B cell (primary cell): Measurements from ENCODE around the gene PDE4A. TPM values are rescaled to one million over a fixed set of nuclear protein-coding genes. Genes with fewer than 3 reads are reported as not detected.

ENCODE experiments used
- ATAC-seq: fragments of 200-7000 bp; cut with Tn5 transposase; one replicate; pipeline ENCODE4 v1.10.0; 2021; ENCODE audit warnings: low read depth, mild to moderate bottlenecking, moderate number of reproducible peaks, moderate library complexity
- CTCF ChIA-PET: fragments of 350-600 bp; sonication (Branson Sonifier 250); formaldehyde crosslinking; loops from one replicate; lab custom pipeline; 2021; ENCODE audit warnings: antibody characterized with exemption, inconsistent platforms; lab: Charles Lee
- POLR2A ChIA-PET: fragments of 350-600 bp; sonication (Branson Sonifier 250); formaldehyde crosslinking; loops from one replicate; lab custom pipeline; 2021; ENCODE audit warnings: antibody characterized with exemption; lab: Charles Lee
- DNase-seq: peaks from one replicate; pipeline ENCODE4 v3.0.0; 2013
- H2AFZ ChIP-seq: 2 replicates; pipeline ENCODE4 v1.6.1; 2012; ENCODE audit warnings: mild to moderate bottlenecking, low read depth, low read length; ENCODE audit not compliant: insufficient read depth, poor library complexity, severe bottlenecking
- H3K27ac ChIP-seq, 2 donors: 1 replicate in 1 of 2; 2 replicates in 1 of 2; pipeline ENCODE4 v1.5.1; 2012 to 2013; ENCODE audit warnings: low read length in 2 of 2, mild to moderate bottlenecking in 2 of 2, moderate library complexity in 1 of 2
- H3K27me3 ChIP-seq, 4 experiments: fragments of 200-600 bp in 1 of 4; sonication (generic) in 1 of 4; replicated peaks in 1 of 4; 1 replicate in 2 of 4; 2 replicates in 2 of 4; pipeline versions ENCODE4 v1.6.1 to v1.7.0; 2013 to 2016; ENCODE audit warnings: low read length in 3 of 4, mild to moderate bottlenecking in 2 of 4, mixed read lengths in 1 of 4, moderate library complexity in 1 of 4; ENCODE audit not compliant: insufficient read depth in 4 of 4, control insufficient read depth in 3 of 4; ENCODE audit errors: control extremely low read depth in 1 of 4
- H3K36me3 ChIP-seq, 2 experiments: replicated peaks in 1 of 2; 1 replicate in 1 of 2; 2 replicates in 1 of 2; pipeline versions ENCODE4 v1.6.1 to v1.7.1; 2013; ENCODE audit warnings: low read length in 1 of 2; ENCODE audit not compliant: insufficient read depth in 2 of 2, control insufficient read depth in 1 of 2; ENCODE audit errors: control extremely low read depth in 1 of 2, extremely low read depth in 1 of 2
- H3K4me1 ChIP-seq, 2 donors: fragments of 200-600 bp in 1 of 2; sonication (generic) in 1 of 2; 1 replicate in 1 of 2; 2 replicates in 1 of 2; pipeline versions ENCODE4 v1.5.1 to v1.6.1; 2013 to 2017; ENCODE audit warnings: low read length in 2 of 2; ENCODE audit not compliant: control insufficient read depth in 2 of 2, insufficient read depth in 2 of 2
- H3K4me2 ChIP-seq: replicated peaks from 2 replicates; pipeline ENCODE3; 2012; ENCODE audit warnings: mild to moderate bottlenecking, low read depth, low read length; ENCODE audit not compliant: poor library complexity, severe bottlenecking
- H3K4me3 ChIP-seq, 5 experiments: fragments of 200-600 bp in 1 of 5; sonication (generic) in 1 of 5; 1 replicate in 3 of 5; 2 replicates in 2 of 5; pipeline versions ENCODE4 v1.5.1 to v1.7.0; 2011 to 2016; ENCODE audit warnings: low read length in 4 of 5, mild to moderate bottlenecking in 4 of 5, low read depth in 2 of 5, control low read depth in 1 of 5, moderate library complexity in 1 of 5; ENCODE audit not compliant: insufficient read depth in 1 of 5; ENCODE audit errors: control extremely low read depth in 1 of 5, extremely low read depth in 1 of 5
- H3K79me2 ChIP-seq: fragments of 200-600 bp; sonication (generic); one replicate; pipeline ENCODE4 v1.6.0; 2016; ENCODE audit warnings: low read length; ENCODE audit not compliant: control insufficient read depth, insufficient read depth
- H3K9ac ChIP-seq: fragments of 200-600 bp; sonication (generic); 2 replicates; pipeline ENCODE4 v1.6.1; 2017; ENCODE audit warnings: mild to moderate bottlenecking, low read length, moderate library complexity
- H3K9me3 ChIP-seq, 3 donors: one replicate each; pipeline versions ENCODE4 v1.6.1 to v1.7.1; 2013; ENCODE audit warnings: low read length in 2 of 3; ENCODE audit not compliant: control insufficient read depth in 2 of 3, insufficient read depth in 1 of 3; ENCODE audit errors: control extremely low read depth in 1 of 3
- H4K20me1 ChIP-seq: 2 replicates; pipeline ENCODE4 v1.6.0; 2012; ENCODE audit warnings: mild to moderate bottlenecking, low read length; ENCODE audit not compliant: insufficient read depth, control insufficient read depth, poor library complexity, severe bottlenecking
- H3K27ac Mint-ChIP-seq: one replicate; pipeline ENCODE4 v1.8.0; 2021; ENCODE audit warnings: mixed read lengths
- H3K27me3 Mint-ChIP-seq: one replicate; pipeline ENCODE4 v1.8.0; 2021; ENCODE audit warnings: mixed read lengths
- H3K4me1 Mint-ChIP-seq: one replicate; pipeline ENCODE4 v1.8.0; 2021; ENCODE audit warnings: mixed read lengths
- H3K4me3 Mint-ChIP-seq: one replicate; pipeline ENCODE4 v1.8.0; 2021; ENCODE audit warnings: mixed read lengths
- H3K9me3 Mint-ChIP-seq: one replicate; pipeline ENCODE4 v1.8.0; 2022; ENCODE audit warnings: mixed read lengths; ENCODE audit not compliant: insufficient read depth
- CTCF ChIP-seq: fragments of 200-600 bp; IDR thresholded peaks from one replicate; pipeline ENCODE4 v1.8.0; 2022; ENCODE audit warnings: antibody characterized with exemption, mild to moderate bottlenecking
- EZH2 ChIP-seq: IDR thresholded peaks from 2 replicates; pipeline ENCODE4 v1.6.1; 2012; ENCODE audit warnings: borderline replicate concordance, low read depth, mild to moderate bottlenecking, moderate library complexity, low read length; ENCODE audit not compliant: insufficient read depth, poor library complexity, severe bottlenecking
- WGBS: methylation state at CpG from one replicate; pipeline ENCODE4 v1.1.5; 2013; ENCODE audit warnings: missing lambda C conversion rate; ENCODE audit not compliant: insufficient coverage; 5-methylcytosine and 5-hydroxymethylcytosine counted together
- intact Hi-C: fragments of 100-400 bp; cut with micrococcal nuclease; formaldehyde crosslinking; loops from one replicate; pipeline ENCODE4 v1.10.0; 2022
- polyA plus RNA-seq: library from polyadenylated mRNA; depleted of rRNA; stranded (reverse); fragments of >200 nt; gene quantifications from 2 replicates; pipeline ENCODE4 v1.2.3, GENCODE V29; 2012
- total RNA-seq, 2 donors: library from RNA; stranded (reverse); fragments of 120-200 nt in 1 of 2; gene quantifications; 1 replicate in 1 of 2; 2 replicates in 1 of 2; pipeline versions ENCODE4 v1.2.3 to v1.2.4, GENCODE V29; 2013 to 2022

The PDE4A gene
- total and polyA plus RNA-seq, 2 donors (not counting 1 experiment from before 2014, with no cell fraction given): 1.5 to 10.9 TPM

- intact Hi-C loops: loop anchor here (1.0 kb wide), 3 partner anchors 46 to 131 kb away; no protein-coding TSS in a partner anchor
- no peak overlapping the region for H3K4me2 ChIP-seq
- no peak for ATAC-seq
- no peak for TF ChIP-seq CTCF
- TF ChIP-seq EZH2: no peak
- H3K27me3 Mint-ChIP-seq: no peaks in the 10 kb centered on the region
- POLR2A ChIA-PET: interaction anchor here (0.6 to 4.9 kb wide), 3 partner anchors 118 to 131 kb away, joined by 3 to 32 read pairs (median 5); partner anchors contain the start of gene ICAM1
- 77% methylated on average over 12 of the region's 12 CpGs for WGBS
- CTCF ChIA-PET: interaction anchor here (0.7 to 18.2 kb wide), 36 partner anchors 10 to 458 kb away, joined by 3 to 570 read pairs (median 6); partner anchors contain the start of genes CDC37, ICAM1, ICAM5 and RAVER1
- no peaks in the 10 kb centered on the region for H3K9me3 ChIP-seq
- DNase-seq: peak; percentile 53
- no peak overlapping the region for H3K4me3 Mint-ChIP-seq
- H3K79me2 ChIP-seq: no peaks in the 10 kb centered on the region
- H4K20me1 ChIP-seq: no peaks in the 10 kb centered on the region
- peaks cover 10% of the 10 kb centered on the region for H3K4me1 Mint-ChIP-seq
- peaks cover 0 to 28% of the 10 kb centered on the region in 2 experiments for H3K36me3 ChIP-seq
- no peak overlapping the region for H3K4me3 ChIP-seq
- no peak overlapping the region for H2AFZ ChIP-seq
- no peak overlapping the region for H3K27ac Mint-ChIP-seq
- no peaks in the 10 kb centered on the region for H3K27me3 ChIP-seq
- H3K9me3 Mint-ChIP-seq: no peaks in the 10 kb centered on the region
- no peak overlapping the region for H3K9ac ChIP-seq
- H3K4me1 ChIP-seq: peaks cover 0 to 8% of the 10 kb centered on the region in 2 donors
- H3K27ac ChIP-seq: no peak overlapping the region
Measured at GRCh38 chr19:10389863-10390262, 30.5 kb upstream of the PDE4A start.

GRCh38 chr19:10390652-10391286 is 29.6 kb upstream of the PDE4A start:
- ChIA-PET CTCF (interaction anchor here (0.6 to 18.2 kb wide), 36 partner anchors 9 to 1258 kb away, joined by 3 to 570 read pairs (median 4); partner anchors contain the start of genes CDC37, ICAM1, ICAM5 and MRPL4), POLR2A (interaction anchor here (0.6 to 0.7 kb wide), 3 partner anchors 111 to 121 kb away, joined by 3 to 6 read pairs (median 5); no protein-coding TSS in a partner anchor)
- Histone ChIP-seq H3K4me2 (no peak overlapping the region), H2AFZ (no peak overlapping the region), H3K9ac (no peak overlapping the region), H3K79me2 (no peaks in the 10 kb centered on the region), H3K4me1 (peaks cover 0 to 8% of the 10 kb centered on the region in 2 donors), H3K4me3 (no peak overlapping the region), H4K20me1 (no peaks in the 10 kb centered on the region), H3K27ac (no peak overlapping the region), H3K9me3 (no peaks in the 10 kb centered on the region), H3K27me3 (no peaks in the 10 kb centered on the region), H3K36me3 (peaks cover 0 to 33% of the 10 kb centered on the region in 2 experiments)
- 56% methylated on average over 8 of the region's 9 CpGs for WGBS
- Mint-ChIP-seq H3K27ac (peak overlapping the region; percentile 28), H3K9me3 (no peaks in the 10 kb centered on the region), H3K4me3 (no peak overlapping the region), H3K4me1 (peaks cover 10% of the 10 kb centered on the region), H3K27me3 (no peaks in the 10 kb centered on the region)
- ATAC-seq (peak; percentile 55), DNase-seq (peak; percentile 82)
- TF ChIP-seq EZH2 (no peak), CTCF (peak; percentile 76)
- intact Hi-C loops: loop anchor here (1.0 kb wide), 1 partner anchor 46 kb away; no protein-coding TSS in a partner anchor
